Measurements from ENCODE around the gene TBX4.
"Not testable (repeated sequence)": the region's sequence is repeated elsewhere in the genome, so short reads cannot be mapped to it uniquely, and the experiment has no call there.

TBX4 gene

GRCh38 chr17:61502292-61502691, 50.1 kb downstream of the TBX4 start:
- no peak for DNase-seq

DNA sequence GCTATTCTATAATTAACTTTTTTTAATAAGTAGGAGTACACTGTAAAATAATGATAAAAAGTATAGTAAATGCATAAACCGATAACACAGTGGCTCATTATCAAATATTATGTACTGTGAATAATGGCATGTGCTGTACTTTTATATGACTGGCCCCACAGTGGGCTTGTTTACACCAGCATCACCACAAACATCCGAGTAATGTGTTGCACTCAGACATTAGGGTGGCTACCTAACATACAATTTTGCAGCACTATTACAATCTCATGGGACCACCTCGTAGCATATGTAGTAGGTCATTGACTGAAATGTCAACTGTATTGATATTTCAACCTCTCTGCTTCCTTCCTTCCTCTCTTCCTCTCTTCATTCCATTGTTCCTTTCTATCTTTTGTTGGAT, 51.7 kb downstream of the TBX4 start:
- DNase-seq, result no peak

- DNase-seq, result no peak
Observed at GRCh38 chr17:61504697-61505096, 52.5 kb downstream of the TBX4 start.

DNA sequence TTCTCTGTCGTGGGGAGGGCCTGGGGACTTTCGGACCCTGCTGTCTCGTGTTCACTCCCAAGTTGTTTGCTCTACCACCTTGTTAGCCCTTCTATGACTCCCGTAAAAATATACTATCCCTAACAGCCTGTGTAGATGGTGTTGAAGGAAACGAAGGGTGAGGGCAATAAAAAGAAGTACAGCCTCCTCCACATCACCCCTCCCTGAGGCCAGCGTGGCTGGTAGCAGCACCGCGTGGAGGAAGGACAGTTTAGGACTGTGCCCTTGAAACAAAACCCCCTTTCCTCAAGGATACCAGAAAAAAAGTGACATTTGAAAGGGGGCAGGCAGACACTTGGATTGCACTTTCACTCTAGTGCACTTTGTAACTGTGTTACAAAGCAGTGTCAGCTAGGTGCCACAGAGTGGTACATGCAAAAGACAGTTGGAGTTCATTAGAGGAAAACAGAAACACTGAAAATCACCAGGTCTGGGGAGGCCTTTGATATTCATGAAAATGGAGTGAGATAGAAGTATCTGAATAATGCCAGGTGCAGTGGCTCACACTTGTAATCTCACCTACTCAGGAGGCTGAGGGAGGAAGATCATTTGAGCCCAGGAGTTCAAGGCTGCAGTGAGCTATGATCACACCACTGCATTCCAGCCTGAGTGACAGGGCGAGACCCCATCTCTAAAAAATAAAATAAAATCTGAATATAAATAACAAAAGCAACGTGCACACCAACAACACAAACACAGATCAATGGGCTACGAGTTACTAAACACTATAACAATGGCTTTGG, 53.8 kb downstream of the TBX4 start:
- DNase-seq, result no peak

DNA sequence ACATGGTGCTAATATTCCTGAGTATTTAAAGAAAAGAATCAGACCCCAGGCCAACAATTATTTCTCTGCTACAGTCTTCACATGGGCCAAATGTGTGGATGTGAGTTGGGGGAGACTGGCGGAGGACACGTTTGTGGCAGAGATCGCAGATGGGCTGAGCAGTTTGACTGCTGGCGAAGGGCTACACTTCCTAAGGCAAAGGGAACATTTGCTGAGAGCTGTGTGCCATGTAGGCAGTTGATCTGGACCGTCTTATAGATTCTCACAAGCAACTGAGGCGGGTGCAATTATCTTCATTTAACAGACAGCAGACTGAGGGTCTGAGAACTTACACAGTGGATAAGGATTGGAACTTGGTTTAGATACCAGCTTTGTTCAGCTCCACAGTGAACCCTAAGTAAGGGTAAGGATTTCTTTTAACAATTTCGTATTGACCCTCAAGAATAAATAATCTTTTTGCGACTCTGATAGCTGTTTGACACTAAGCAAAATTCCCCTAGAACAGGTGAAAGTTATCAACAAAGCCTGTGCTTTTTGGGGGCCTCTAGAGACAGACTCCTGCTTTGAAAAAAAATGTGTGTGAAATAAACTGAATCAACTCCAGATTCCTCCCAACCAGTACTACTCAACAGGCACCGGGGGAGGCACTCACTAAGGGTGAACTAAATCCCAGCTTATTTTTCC, 55.3 kb downstream of the TBX4 start:
- DNase-seq, result no peak

DNA sequence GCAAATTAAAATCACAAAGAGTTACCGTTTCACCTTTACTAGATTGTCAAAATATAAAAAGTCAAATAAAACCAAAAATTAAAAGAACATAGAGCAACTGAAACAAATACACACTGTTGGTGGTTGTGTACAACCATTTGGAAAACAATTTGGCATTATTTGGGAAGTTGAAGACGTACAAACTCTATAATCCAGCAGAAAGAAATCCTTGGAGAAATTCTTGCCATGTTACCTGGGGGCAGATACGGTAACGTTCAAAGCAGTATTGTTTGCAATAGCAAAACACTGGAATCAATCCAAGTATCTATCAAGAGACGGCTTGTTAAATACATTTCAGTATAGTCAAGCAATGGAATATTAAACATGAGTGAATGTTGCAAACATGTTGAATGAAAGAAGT, 56.7 kb downstream of the TBX4 start:
- no peak for DNase-seq

DNA sequence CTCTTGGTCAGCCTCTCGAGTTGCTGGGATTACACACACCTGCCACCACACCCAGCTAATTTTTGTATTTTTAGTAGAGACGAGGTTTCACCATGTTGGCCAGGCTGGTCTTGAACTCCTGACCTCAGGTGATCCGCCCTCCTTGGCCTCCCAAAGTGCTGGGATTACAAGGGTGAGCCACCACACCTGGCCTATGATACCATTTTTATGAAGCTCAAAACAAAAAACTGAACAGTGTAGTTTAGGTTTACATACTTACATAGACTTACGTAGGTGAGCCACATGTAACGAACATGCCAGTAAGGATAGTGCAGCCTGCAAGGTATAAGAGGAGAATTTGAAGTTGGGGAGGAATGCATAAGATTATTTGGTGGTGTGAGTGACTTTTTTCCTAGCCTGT, 57.2 kb downstream of the TBX4 start:
- not testable (repeated sequence) for DNase-seq

DNA sequence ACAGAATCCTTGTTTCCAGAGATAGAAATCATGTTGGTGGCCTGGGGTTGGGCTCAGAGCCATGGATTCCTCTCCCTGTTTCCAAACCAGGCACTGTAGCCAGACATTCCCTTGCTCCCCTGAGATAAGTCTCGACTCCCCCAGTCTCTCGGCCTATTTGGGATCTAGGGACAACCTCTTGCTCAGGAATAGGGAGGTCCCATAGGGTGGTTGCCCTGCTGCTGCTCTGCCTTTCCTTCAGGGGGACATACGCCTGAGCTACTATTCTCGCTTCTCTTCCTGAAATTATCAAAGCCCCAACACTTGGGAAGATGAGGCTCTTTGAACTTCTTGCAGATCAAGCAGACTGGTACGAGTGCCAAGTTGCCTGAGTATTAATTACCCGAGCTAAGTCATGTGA, 58.0 kb downstream of the TBX4 start:
- DNase-seq, result no peak

DNA sequence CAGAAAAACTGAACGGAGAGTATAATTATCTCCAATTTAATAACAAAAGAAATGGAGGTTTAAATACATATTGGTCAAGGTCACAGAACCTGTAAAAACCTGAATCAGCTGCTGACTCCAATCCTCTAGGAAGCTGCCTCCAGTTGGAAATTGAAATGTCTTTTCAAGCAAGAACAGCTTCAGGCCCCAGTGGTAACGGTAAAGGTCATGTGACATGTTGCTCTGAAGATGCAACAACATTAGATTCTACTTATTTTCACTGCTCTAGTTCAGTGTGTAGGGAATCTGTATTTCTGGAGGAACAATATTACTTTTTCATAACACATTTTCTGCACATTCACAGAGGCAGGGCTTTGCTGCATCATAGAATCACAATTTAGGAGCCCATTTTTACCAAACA, 58.8 kb downstream of the TBX4 start:
- DNase-seq, result no peak

GRCh38 chr17:61511480-61512182, 59.4 kb downstream of the TBX4 start:
- DNase-seq, result no peak

- DNase-seq, result no peak
Observed at GRCh38 chr17:61514491-61514890, 62.3 kb downstream of the TBX4 start.

DNA sequence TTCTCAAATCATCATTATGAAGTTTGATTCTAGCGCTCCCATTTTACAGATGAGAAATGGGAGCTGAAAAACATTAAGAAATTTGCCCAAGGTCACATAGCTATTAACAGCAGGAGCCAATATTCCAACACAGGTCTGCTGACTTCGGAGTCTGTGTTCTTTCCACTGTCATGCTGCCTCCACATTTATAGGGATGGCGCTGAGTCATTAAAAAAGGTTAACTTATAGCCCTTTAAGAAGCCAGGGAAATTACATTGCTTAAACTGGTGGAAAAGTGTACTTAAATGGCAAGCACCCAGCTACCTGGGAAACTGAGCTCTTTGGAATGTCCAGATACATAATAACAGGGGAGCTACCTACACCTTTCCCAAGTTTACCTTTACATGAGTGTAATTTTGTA, 65.0 kb downstream of the TBX4 start:
- no peak for DNase-seq

GRCh38 chr17:61517843-61518606, 65.8 kb downstream of the TBX4 start:
- no peak for DNase-seq

DNA sequence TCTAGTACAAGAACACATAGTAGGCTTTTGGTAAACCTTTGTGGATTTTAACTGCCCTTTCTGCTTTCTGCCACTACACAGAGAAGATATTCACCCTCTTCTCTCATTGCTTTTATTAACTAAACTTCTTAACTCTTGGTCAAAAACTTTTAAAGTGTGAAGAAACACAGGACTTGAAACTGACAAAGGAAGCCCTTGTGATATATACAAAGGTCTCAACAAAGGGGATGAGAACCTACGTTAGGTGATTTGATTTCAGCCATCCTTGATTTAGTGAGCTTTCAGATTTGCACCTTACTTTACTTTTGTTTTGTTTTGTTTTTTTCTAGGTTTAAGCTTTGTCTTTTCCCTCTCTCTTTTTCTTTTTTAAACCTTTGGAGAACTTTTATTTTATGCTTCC, 66.9 kb downstream of the TBX4 start:
- DNase-seq, result no peak

DNA sequence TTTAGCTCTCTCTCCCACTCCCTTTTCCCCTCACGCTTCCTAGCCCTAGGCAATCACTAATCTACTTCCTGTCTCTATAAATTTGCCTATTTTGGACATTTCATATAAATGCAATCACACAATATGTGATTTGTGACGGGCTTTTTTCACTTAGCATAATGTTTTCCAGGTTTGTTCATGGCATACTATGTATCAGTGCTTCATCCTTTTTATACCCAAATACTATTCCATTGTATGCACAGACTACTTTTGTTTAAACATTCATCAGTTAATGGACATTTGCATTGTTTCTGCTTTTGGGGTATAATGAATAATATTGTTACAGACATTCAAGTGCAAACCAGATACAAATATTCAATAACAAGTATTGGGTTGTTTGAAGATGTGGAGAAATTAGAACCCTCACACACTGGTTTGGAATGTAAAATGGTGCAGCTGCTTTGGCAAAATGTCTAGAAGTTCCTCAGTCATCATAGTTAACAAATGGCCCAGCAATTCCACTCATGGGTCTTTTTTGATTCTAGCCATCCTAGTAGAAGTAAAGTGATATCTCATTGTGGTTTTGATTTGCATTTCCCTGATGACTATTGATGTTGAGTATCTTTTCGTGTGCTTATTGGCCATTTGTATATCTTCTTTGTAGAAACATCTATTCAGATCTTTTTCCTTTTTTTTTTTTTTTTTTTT, 67.7 kb downstream of the TBX4 start:
- no peak for DNase-seq

DNA sequence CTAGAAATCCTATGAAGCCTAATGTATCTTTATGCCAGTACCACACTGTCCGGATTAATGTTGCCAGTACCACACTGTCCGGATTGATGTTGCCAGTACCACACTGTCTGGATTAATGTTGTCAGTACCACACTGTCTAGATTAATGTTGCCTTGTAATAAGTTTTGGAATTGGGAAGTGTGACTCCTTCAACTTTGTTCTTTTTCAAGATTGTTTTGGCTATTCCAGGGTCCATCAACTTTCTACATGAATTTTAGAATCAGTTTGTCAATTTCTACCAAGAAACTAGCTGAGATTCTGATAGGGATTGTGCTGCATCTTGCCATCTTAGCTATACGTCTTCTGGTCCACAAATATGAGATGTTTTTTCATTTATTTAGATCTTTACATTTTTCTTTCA, 68.7 kb downstream of the TBX4 start:
- DNase-seq, result no peak

GRCh38 chr17:61522088-61522487, 69.9 kb downstream of the TBX4 start:
- no peak for DNase-seq

DNA sequence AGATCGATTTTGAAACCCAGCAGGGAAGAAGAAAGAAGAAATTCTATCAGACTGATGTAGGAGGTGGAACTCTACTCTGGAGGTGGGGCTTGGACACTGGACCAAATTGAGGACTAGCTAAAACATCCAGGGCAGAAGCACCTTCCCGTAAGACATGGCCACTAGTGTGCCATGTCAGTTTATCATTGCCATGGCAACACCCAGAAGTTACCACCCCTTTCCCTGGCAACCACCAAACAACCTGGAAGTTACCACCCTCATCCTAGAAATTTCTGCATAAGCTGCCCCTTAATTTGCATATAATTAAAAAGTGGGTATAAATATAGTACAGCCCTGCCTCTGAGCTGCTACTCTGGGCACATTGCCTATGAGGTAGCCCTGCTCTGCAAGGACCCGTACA, 72.1 kb downstream of the TBX4 start:
- DNase-seq, result no peak

GRCh38 chr17:61527441-61527840, 75.2 kb downstream of the TBX4 start:
- DNase-seq, result not testable (repeated sequence)

- no peak for DNase-seq
Observed at GRCh38 chr17:61528171-61528570, 75.9 kb downstream of the TBX4 start.

DNA sequence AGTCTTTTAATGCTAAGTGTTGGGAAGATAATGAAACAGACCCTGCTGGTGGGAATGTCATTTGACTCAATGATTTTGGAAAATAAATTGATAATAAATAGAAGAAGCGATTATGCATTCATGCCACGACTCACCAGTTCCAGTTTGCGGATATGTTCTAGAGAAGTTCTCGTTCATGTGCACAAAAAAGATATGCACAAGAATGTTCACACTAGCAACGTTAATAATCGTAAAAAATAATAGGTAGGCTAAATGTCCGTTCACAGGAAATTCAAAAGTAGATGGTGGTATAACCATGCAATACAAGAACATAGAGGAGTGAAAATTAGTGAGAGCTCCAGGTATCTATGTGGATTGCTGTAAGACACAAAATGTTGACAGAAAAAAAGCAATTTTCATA, 79.0 kb downstream of the TBX4 start:
- DNase-seq, result no peak

DNA sequence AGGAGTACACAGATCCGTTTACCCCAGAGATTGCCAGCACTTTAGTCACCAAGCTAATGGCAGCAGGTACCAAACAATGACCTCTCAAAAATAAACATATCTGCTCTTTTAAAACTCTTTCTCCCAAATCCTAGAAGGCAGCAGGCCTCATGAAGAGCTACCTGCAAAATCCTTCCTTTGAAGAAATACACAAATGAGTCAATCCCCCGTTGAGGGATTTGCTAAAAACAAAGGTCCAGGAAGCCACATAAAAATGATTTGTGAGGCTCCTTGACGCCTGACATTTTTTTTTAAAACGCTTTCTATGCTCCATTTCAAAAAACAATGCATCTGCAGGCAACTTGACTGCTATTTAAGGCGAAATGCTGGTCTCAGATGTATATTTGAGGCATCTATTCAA, 80.6 kb downstream of the TBX4 start:
- DNase-seq, result no peak

DNA sequence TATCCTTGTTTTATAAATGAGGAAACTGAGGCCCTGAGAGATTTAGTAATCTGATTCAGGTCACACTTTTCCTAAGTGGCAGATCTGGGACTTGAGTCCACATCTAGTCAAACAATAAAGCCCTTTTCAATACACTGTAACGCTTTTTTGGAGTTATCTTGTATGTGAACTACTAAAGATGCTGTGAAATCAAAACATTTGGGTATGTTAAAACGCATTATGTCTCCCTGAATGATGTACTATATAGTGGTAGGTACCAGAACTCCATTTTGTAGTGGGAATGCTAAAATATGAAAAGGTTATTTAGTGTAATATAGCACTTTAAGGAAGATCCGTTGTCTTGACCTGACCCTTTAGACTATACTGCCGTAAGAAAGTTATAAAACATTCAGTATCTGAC, 81.6 kb downstream of the TBX4 start:
- no peak for DNase-seq
